Heart left ventricle (tissue), 16 donors: ENCODE data around the gene ERCC3. TPM values are rescaled to one million over a fixed set of nuclear protein-coding genes. Genes with fewer than 3 reads are reported as not detected.

Experiments
- ATAC-seq, 4 donors: fragments of 200-7000 bp; cut with Tn5 transposase; one replicate each; pipeline ENCODE4 v1.9.1; 2020 to 2022; ENCODE audit warnings: moderate library complexity in 4 of 4, mild to moderate bottlenecking in 3 of 4, moderate number of reproducible peaks in 1 of 4
- DNase-seq, 5 donors: peaks; one replicate each; pipeline ENCODE4 v3.0.0-alpha.2; 2020
- H3K27ac ChIP-seq, 12 donors: fragments of 200-600 bp; sonication (generic) in 4 of 12; one replicate each; pipeline versions ENCODE4 v1.5.0 to v1.8.0; 2016 to 2022; ENCODE audit warnings: mild to moderate bottlenecking in 2 of 12
- H3K27me3 ChIP-seq, 9 donors: fragments of 200-600 bp; sonication (generic) in 2 of 9; one replicate each; pipeline versions ENCODE4 v1.5.1 to v1.8.0; 2016 to 2022; ENCODE audit warnings: mild to moderate bottlenecking in 3 of 9
- H3K36me3 ChIP-seq, 9 donors: fragments of 200-600 bp; sonication (generic) in 2 of 9; one replicate each; pipeline versions ENCODE4 v1.5.0 to v1.8.0; 2018 to 2022; ENCODE audit warnings: mild to moderate bottlenecking in 2 of 9
- H3K4me1 ChIP-seq, 12 donors: fragments of 200-600 bp; sonication (generic) in 4 of 12; one replicate each; pipeline versions ENCODE4 v1.5.0 to v1.8.0; 2016 to 2022; ENCODE audit warnings: mild to moderate bottlenecking in 3 of 12
- H3K4me3 ChIP-seq, 12 donors: fragments of 200-600 bp; sonication (generic) in 4 of 12; one replicate each; pipeline versions ENCODE4 v1.5.0 to v1.8.0; 2017 to 2022; ENCODE audit warnings: mild to moderate bottlenecking in 9 of 12, moderate library complexity in 4 of 12
- H3K9me3 ChIP-seq, 12 donors: fragments of 200-600 bp; sonication (generic) in 4 of 12; one replicate each; pipeline versions ENCODE4 v1.5.0 to v1.8.0; 2016 to 2022; ENCODE audit warnings: mild to moderate bottlenecking in 1 of 12
- CTCF ChIP-seq, 12 donors: fragments of 200-600 bp; sonication (generic) in 4 of 12; IDR thresholded peaks; one replicate each; pipeline versions ENCODE4 v1.5.0 to v1.8.0; 2018 to 2022; ENCODE audit warnings: antibody characterized with exemption in 12 of 12, mild to moderate bottlenecking in 5 of 12
- POLR2A ChIP-seq, 2 donors: fragments of 450-650 bp; IDR thresholded peaks; one replicate each; pipeline ENCODE4 v1.6.1; 2017; ENCODE audit warnings: antibody characterized with exemption in 2 of 2, mild to moderate bottlenecking in 2 of 2, moderate library complexity in 2 of 2
- WGBS, 4 donors: extraction: QIAGEN DNeasy Blood & Tissue Kit in 2 of 4; methylation state at CpG; one replicate each; pipeline versions ENCODE4 v1.1.5 to v1.1.7; 2013 to 2018; 5-methylcytosine and 5-hydroxymethylcytosine counted together
- intact Hi-C, 10 donors: fragments of 100-400 bp; cut with DNase I; formaldehyde crosslinking; loops; one replicate each; pipeline versions ENCODE4 v1.11.1 to v1.14.2; 2022
- polyA plus RNA-seq, 2 donors: library from polyadenylated mRNA; stranded (reverse); fragments of 200-250 nt; gene quantifications; one replicate each; pipeline ENCODE4 v1.2.3, GENCODE V29; 2013
- total RNA-seq, 9 donors: library from RNA; depleted of rRNA in 2 of 9; stranded (reverse); fragments of >200 nt in 2 of 9; fragmentation: NEBNext Ultra II Directional in 3 of 9; extraction: Animal tissue kit (Norgen Biotek cat#: 25700) in 3 of 9; gene quantifications; one replicate each; pipeline versions ENCODE4 v1.1.0 to v1.2.4, GENCODE V29; 2016 to 2023
- donor health status: ischemic (EF 13 %, LVEDD 7.1; RV severe dilation, severe dysfunction).
- donor health status: healthy with polysubstance abuse.
- donor health status: DM: no; HTN: yes; CAD: no.
- donor health status: DM: no; HTN: no; CAD: no.
- donor health status: ischemic (EF 25% LVEDD 6.9; RV normal size, moderate dysfunction).
- donor health status: ischemic (EF 25% LVEDD 5.7; RV mildly dilated, moderate dysfunction).
- donor health status: healthy.
- donor health status: DM: yes; HTN: yes; CAD: no.
- donor health status: ischemic (EF 35%, LVEDD 5.7; RV mildly dilated, moderate dysfunction).
- donor health status: nonischemic (EF 11% LVEDD 7.7; RV severe dilation, severe dysfunction).
- donor health status: DM: yes; HTN: yes; CAD: no.
- donor health status: PGD.
- donor health status: ischemic (EF 29% LVEDD 5.4; RV normal size, mild dysfunction).
- donor health status: nonischemic (EF 23%, LVEDD 6.1; RV moderate dilation, normal function).

Gene ERCC3
- total and polyA plus RNA-seq, 11 donors = 12.6 to 33.1 (median 23.1) TPM

GRCh38 chr2:127310980-127311379, 17.0 kb upstream of the ERCC3 start:
- intact Hi-C loops = no loop called here
- H3K27me3 ChIP-seq = no peaks in the 10 kb centered on the region
- peaks cover 0 to 100% (median 94%) of the 10 kb centered on the region in 9 donors for H3K36me3 ChIP-seq
- no peaks in the 10 kb centered on the region for H3K4me1 ChIP-seq
- H3K4me3 ChIP-seq = no peak overlapping the region
- no peaks in the 10 kb centered on the region for H3K9me3 ChIP-seq
- 93 to 97% (median 94%) methylated on average over 3 of the region's 3 CpGs for WGBS, 4 donors
- H3K27ac ChIP-seq = no peak overlapping the region
- TF ChIP-seq POLR2A (IDR thresholded peaks at IDR 0.05) (no peak), CTCF (IDR thresholded peaks at IDR 0.05) (no peak)
- no peak for DNase-seq
- no peak for ATAC-seq

GRCh38 chr2:127309468-127309867, 15.5 kb upstream of the ERCC3 start:
- H3K27ac ChIP-seq = no peak overlapping the region
- H3K9me3 ChIP-seq = no peaks in the 10 kb centered on the region
- no peak for ATAC-seq
- DNase-seq = no peak
- H3K4me3 ChIP-seq = no peak overlapping the region
- no peaks in the 10 kb centered on the region for H3K4me1 ChIP-seq
- no peaks in the 10 kb centered on the region for H3K27me3 ChIP-seq
- H3K36me3 ChIP-seq = peaks cover 0 to 98% (median 89%) of the 10 kb centered on the region in 9 donors
- TF ChIP-seq CTCF (IDR thresholded peaks at IDR 0.05) = no peak
- no peak for TF ChIP-seq POLR2A (IDR thresholded peaks at IDR 0.05)
- intact Hi-C loops = no loop called here
- WGBS, 4 donors = 94 to 97% (median 96%) methylated on average over 4 of the region's 4 CpGs

- intact Hi-C loops = no loop called here
- H3K27ac ChIP-seq = no peak overlapping the region
- WGBS, 4 donors = 86 to 94% (median 91%) methylated on average over 7 of the region's 7 CpGs
- no peaks in the 10 kb centered on the region for H3K9me3 ChIP-seq
- peaks cover 0 to 97% (median 84%) of the 10 kb centered on the region in 9 donors for H3K36me3 ChIP-seq
- no peaks in the 10 kb centered on the region for H3K4me1 ChIP-seq
- ATAC-seq = no peak
- DNase-seq = no peak
- TF ChIP-seq CTCF (IDR thresholded peaks at IDR 0.05) (no peak), POLR2A (IDR thresholded peaks at IDR 0.05) (no peak)
- H3K27me3 ChIP-seq = no peaks in the 10 kb centered on the region
- H3K4me3 ChIP-seq = no peak overlapping the region
These were observed 14.7 kb upstream of the ERCC3 start for GRCh38 chr2:127308586-127309138.

- no peak for ATAC-seq
- H3K27me3 ChIP-seq = no peaks in the 10 kb centered on the region
- H3K4me3 ChIP-seq = no peak overlapping the region
- 83 to 86% (median 84%) methylated on average over 4 of the region's 4 CpGs for WGBS, 4 donors
- no peak for DNase-seq
- intact Hi-C loops = no loop called here
- no peaks in the 10 kb centered on the region for H3K9me3 ChIP-seq
- TF ChIP-seq CTCF (IDR thresholded peaks at IDR 0.05) (no peak), POLR2A (IDR thresholded peaks at IDR 0.05) (no peak)
- no peaks in the 10 kb centered on the region for H3K4me1 ChIP-seq
- H3K27ac ChIP-seq = no peak overlapping the region
- peaks cover 0 to 88% (median 58%) of the 10 kb centered on the region in 9 donors for H3K36me3 ChIP-seq
These were observed 12.1 kb upstream of the ERCC3 start for GRCh38 chr2:127305990-127306585.
